ENCODE results near the gene POLDIP2. TPM values are rescaled to one million over a fixed set of nuclear protein-coding genes. Genes with fewer than 3 reads are reported as not detected.

The POLDIP2 gene
- total and polyA plus RNA-seq, 2 of the 4 experiments (the other 2 are of a cell fraction): 66.7 to 77.8 TPM

DNA sequence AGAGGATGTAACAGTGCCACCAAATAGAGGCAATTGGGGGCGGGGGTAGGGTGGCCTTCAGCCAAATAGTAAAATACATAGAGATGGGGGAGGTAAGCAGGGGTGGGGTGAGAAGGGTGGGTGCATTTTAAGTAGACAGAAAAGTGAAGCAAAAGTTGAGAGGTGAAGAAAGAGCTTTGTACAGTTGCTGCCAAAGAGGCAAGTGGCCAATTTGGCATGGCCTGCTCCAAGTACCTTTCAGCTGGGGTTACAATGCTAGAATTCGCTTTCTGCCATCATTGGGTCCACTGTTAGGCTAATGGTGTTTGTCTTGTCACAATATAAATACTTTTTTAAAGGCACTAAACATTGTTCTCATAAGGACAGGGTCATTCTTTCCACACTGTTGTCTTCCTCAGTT, 43.5 kb downstream of the POLDIP2 start:
- Histone ChIP-seq H3K79me1 (ENCODE audit: low read depth in 1 of 2, low read length in 2 of 2) (no peaks in the 10 kb centered on the region), H3K9me3 (ENCODE audit: control insufficient read depth, insufficient read depth, low read length) (no peaks in the 10 kb centered on the region), H2AK5ac (ENCODE audit: low read depth, low read length) (no peak overlapping the region), H2BK15ac (ENCODE audit: low read depth, low read length) (no peak overlapping the region), H2AFZ (replicated peaks; ENCODE audit: low read length, poor library complexity) (no peak overlapping the region), H2AK9ac (replicated peaks; ENCODE audit: low read depth, low read length, poor library complexity) (no peak overlapping the region), H3K4me1 (ENCODE audit: control insufficient read depth, insufficient read depth, low read length) (0 out of 2 replicates have a peak, but pooled peaks cover 3% of the 10 kb centered on the region), H3K9me1 (ENCODE audit: insufficient read depth, low read length) (0 out of 2 replicates have a peak, but pooled peaks cover 3% of the 10 kb centered on the region), H3K4me2 (ENCODE audit: low read depth, low read length) (no peak overlapping the region), H3K4ac (ENCODE audit: low read depth, low read length) (no peak overlapping the region), H3K14ac (replicated peaks; ENCODE audit: low read depth, low read length) (no peak overlapping the region), H2BK20ac (ENCODE audit: low read depth, low read length) (no peak overlapping the region), H4K5ac (ENCODE audit: low read depth, low read length) (no peak overlapping the region), H3K27ac (ENCODE audit: insufficient read depth, low read length) (no peak overlapping the region), H2BK5ac (ENCODE audit: low read depth, low read length, poor library complexity, severe bottlenecking) (no peak overlapping the region), H3K36me3 (ENCODE audit: control insufficient read depth, insufficient read depth, low read length) (no peaks in the 10 kb centered on the region), H3K27me3 (ENCODE audit: control insufficient read depth, insufficient read depth, low read length) (peaks cover 5% of the 10 kb centered on the region), H2BK120ac (ENCODE audit: low read depth, low read length) (no peak overlapping the region), H3K23ac (ENCODE audit: low read depth, low read length) (no peak overlapping the region), H4K20me1 (ENCODE audit: insufficient read depth, low read length) (no peaks in the 10 kb centered on the region), H4K8ac (ENCODE audit: low read depth in 2 of 2, low read length in 2 of 2) (no peak overlapping the region), H3K18ac (ENCODE audit: low read depth, low read length) (no peak overlapping the region), H3K4me3 (ENCODE audit: insufficient read depth, low read depth, low read length) (no peak overlapping the region), H3K56ac (ENCODE audit: extremely low read depth, insufficient read depth, low read length) (no peak overlapping the region), H3K9ac (ENCODE audit: low read depth, low read length) (no peak overlapping the region), H4K91ac (ENCODE audit: insufficient read depth, low read depth, low read length) (no peak overlapping the region)
- TF ChIP-seq RAD21 (IDR thresholded peaks at IDR 0.05; ENCODE audit: low read length) (no peak), MXI1 (IDR thresholded peaks at IDR 0.05; ENCODE audit: borderline replicate concordance, low read depth, low read length) (no peak), CEBPB (IDR thresholded peaks at IDR 0.05; ENCODE audit: low read depth, low read length) (no peak)
- whole genome bisulfite sequencing, 2 experiments (ENCODE audit: extremely low coverage in 2 of 2, insufficient read length in 1 of 2): no CpG with 5 or more reads among the region's 2 CpGs
- DNase-seq (no peak), ATAC-seq (ENCODE audit: low read depth) (no peak)
- ChIA-PET CTCF (no interaction called here), POLR2A (ENCODE audit: unreplicated experiment) (no interaction called here)
- dilution Hi-C loops (cut with HindIII; ENCODE audit: low sequenced_read_pairs, unreplicated experiment) (no loop called here), intact Hi-C loops (cut with micrococcal nuclease) (no loop called here), in situ Hi-C loops (cut with MboI; ENCODE audit: low sequenced_read_pairs) (no loop called here)
- BruUV-seq (replicated peaks): no TSS peak

All from IMR-90 (cell line).